IMR-90 (cell line): ENCODE results near the gene DIAPH2. TPM values are rescaled to one million over a fixed set of nuclear protein-coding genes. Genes with fewer than 3 reads are reported as not detected.

Experiments
- ATAC-seq: fragments of 200-7000 bp; cut with Tn5 transposase; 2 replicates; pipeline ENCODE4 v1.9.1; 2020; ENCODE audit warnings: low read depth, mild to moderate bottlenecking, moderate library complexity
- BruUV-seq: library from RNA; stranded (reverse); fragments of 400-500 nt; replicated peaks from 2 replicates; lab custom pipeline; 2021; lab: Mats Ljungman, UMichigan
- CTCF ChIA-PET: fragments of 300-600 bp; formaldehyde crosslinking; extraction: SDS; loops from one replicate; lab custom pipeline; 2021; ENCODE audit warnings: antibody characterized with exemption; lab: Yijun Ruan, JAX
- POLR2A ChIA-PET: fragments of 300-600 bp; sonication (Branson Sonifier 250); formaldehyde crosslinking; loops from one replicate; lab custom pipeline; 2022; ENCODE audit warnings: antibody characterized with exemption; ENCODE audit not compliant: unreplicated experiment; lab: Charles Lee
- DNase-seq: peaks from one replicate; pipeline ENCODE4 v3.0.0; 2013
- H2AFZ ChIP-seq: replicated peaks from 2 replicates; pipeline ENCODE3; 2013; ENCODE audit warnings: low read length, mild to moderate bottlenecking; ENCODE audit not compliant: poor library complexity
- H2AK5ac ChIP-seq: 2 replicates; pipeline ENCODE4 v1.6.1; 2013; ENCODE audit warnings: low read depth, low read length, inconsistent platforms
- H2AK9ac ChIP-seq: replicated peaks from 2 replicates; pipeline ENCODE3; 2013; ENCODE audit warnings: mild to moderate bottlenecking, low read depth, low read length, moderate library complexity; ENCODE audit not compliant: poor library complexity
- H2BK120ac ChIP-seq: 2 replicates; pipeline ENCODE4 v1.6.1; 2013; ENCODE audit warnings: low read depth, low read length, inconsistent platforms
- H2BK15ac ChIP-seq: 3 replicates; pipeline ENCODE4 v1.6.1; 2013; ENCODE audit warnings: low read depth, low read length, inconsistent platforms
- H2BK20ac ChIP-seq: 2 replicates; pipeline ENCODE4 v1.6.1; 2013; ENCODE audit warnings: low read depth, mild to moderate bottlenecking, inconsistent platforms, low read length, moderate library complexity
- H2BK5ac ChIP-seq: 2 replicates; pipeline ENCODE4 v1.6.1; 2013; ENCODE audit warnings: mild to moderate bottlenecking, low read depth, low read length, inconsistent platforms; ENCODE audit not compliant: poor library complexity, severe bottlenecking
- H3K14ac ChIP-seq: replicated peaks from 2 replicates; pipeline ENCODE4 v1.6.1; 2013; ENCODE audit warnings: low read depth, low read length, inconsistent platforms
- H3K18ac ChIP-seq: 2 replicates; pipeline ENCODE4 v1.6.1; 2013; ENCODE audit warnings: low read depth, low read length, control low read depth
- H3K23ac ChIP-seq: 2 replicates; pipeline ENCODE4 v1.6.1; 2013; ENCODE audit warnings: low read depth, low read length, inconsistent platforms
- H3K27ac ChIP-seq: 2 replicates; pipeline ENCODE4 v1.5.1; 2013; ENCODE audit warnings: mild to moderate bottlenecking, control low read depth, low read length; ENCODE audit not compliant: insufficient read depth
- H3K27me3 ChIP-seq: 2 replicates; pipeline ENCODE4 v1.6.1; 2013; ENCODE audit warnings: low read length; ENCODE audit not compliant: control insufficient read depth, insufficient read depth
- H3K36me3 ChIP-seq: 2 replicates; pipeline ENCODE4 v1.6.1; 2013; ENCODE audit warnings: low read length, mixed read lengths; ENCODE audit not compliant: control insufficient read depth, insufficient read depth
- H3K4ac ChIP-seq: 2 replicates; pipeline ENCODE4 v1.6.1; 2013; ENCODE audit warnings: low read depth, low read length, inconsistent platforms
- H3K4me1 ChIP-seq: 2 replicates; pipeline ENCODE4 v1.6.1; 2013; ENCODE audit warnings: low read length, mixed read lengths; ENCODE audit not compliant: control insufficient read depth, insufficient read depth
- H3K4me2 ChIP-seq: 2 replicates; pipeline ENCODE4 v1.6.1; 2013; ENCODE audit warnings: low read depth, mild to moderate bottlenecking, control low read depth, low read length, moderate library complexity
- H3K4me3 ChIP-seq: 2 replicates; pipeline ENCODE4 v1.5.1; 2013; ENCODE audit warnings: low read depth, mild to moderate bottlenecking, control low read depth, low read length, moderate library complexity; ENCODE audit not compliant: insufficient read depth
- H3K56ac ChIP-seq: 2 replicates; pipeline ENCODE4 v1.6.1; 2013; ENCODE audit warnings: low read length, inconsistent platforms; ENCODE audit not compliant: insufficient read depth; ENCODE audit errors: extremely low read depth
- H3K79me1 ChIP-seq, 2 experiments: 2 replicates each; pipeline ENCODE4 v1.6.1; 2013; ENCODE audit warnings: low read length in 2 of 2, inconsistent platforms in 1 of 2, low read depth in 1 of 2
- H3K9ac ChIP-seq: 2 replicates; pipeline ENCODE4 v1.6.1; 2013; ENCODE audit warnings: low read depth, low read length, control low read depth
- H3K9me1 ChIP-seq: 2 replicates; pipeline ENCODE4 v1.6.1; 2013; ENCODE audit warnings: low read length, inconsistent platforms; ENCODE audit not compliant: insufficient read depth
- H3K9me3 ChIP-seq: 2 replicates; pipeline ENCODE4 v1.6.1; 2013; ENCODE audit warnings: low read length; ENCODE audit not compliant: control insufficient read depth, insufficient read depth
- H4K20me1 ChIP-seq: 2 replicates; pipeline ENCODE4 v1.6.1; 2013; ENCODE audit warnings: low read length, inconsistent platforms; ENCODE audit not compliant: insufficient read depth
- H4K5ac ChIP-seq: 2 replicates; pipeline ENCODE4 v1.6.1; 2013; ENCODE audit warnings: mild to moderate bottlenecking, low read depth, low read length, control low read depth
- H4K8ac ChIP-seq, 2 experiments: 2 replicates each; pipeline ENCODE4 v1.6.1; 2013; ENCODE audit warnings: low read depth in 2 of 2, low read length in 2 of 2, control low read depth in 1 of 2, inconsistent platforms in 1 of 2
- H4K91ac ChIP-seq: 2 replicates; pipeline ENCODE4 v1.6.1; 2013; ENCODE audit warnings: low read depth, low read length, inconsistent platforms; ENCODE audit not compliant: insufficient read depth
- CEBPB ChIP-seq: IDR thresholded peaks from 2 replicates; pipeline ENCODE4 v1.6.1; 2012; ENCODE audit warnings: low read depth, low read length, improper control_type of control experiment
- RAD21 ChIP-seq: IDR thresholded peaks from 2 replicates; pipeline ENCODE4 v1.6.1; 2012; ENCODE audit warnings: low read length, improper control_type of control experiment
- WGBS, 2 experiments: methylation state at CpG; one replicate each; pipeline versions ENCODE4 v1.1.5 to v1.1.7; 2013; ENCODE audit warnings: missing lambda C conversion rate in 2 of 2; ENCODE audit not compliant: insufficient read length in 1 of 2; ENCODE audit errors: extremely low coverage in 2 of 2; 5-methylcytosine and 5-hydroxymethylcytosine counted together
- dilution Hi-C: fragments of 300-500 bp; cut with HindIII; formaldehyde crosslinking; loops from one replicate; pipeline ENCODE4 v1.14.3; 2018; ENCODE audit warnings: low sequenced_read_pairs; ENCODE audit not compliant: unreplicated experiment
- in situ Hi-C: fragments of 300-500 bp; cut with MboI; formaldehyde crosslinking; loops from 3 replicates; pipeline ENCODE4 v1.14.3; 2019; ENCODE audit warnings: low sequenced_read_pairs, inconsistent platforms, mixed read lengths
- intact Hi-C: fragments of 100-400 bp; cut with micrococcal nuclease; formaldehyde crosslinking; loops from 2 replicates; pipeline ENCODE4 v1.10.0; 2022
- polyA plus RNA-seq, 3 experiments: library from polyadenylated mRNA; depleted of rRNA; stranded (reverse); fragments of >200 nt; gene quantifications; 2 replicates each; pipeline ENCODE4 v1.2.3, GENCODE V29; 2012; ENCODE audit warnings: low replicate concordance in 1 of 3
- total RNA-seq: library from RNA; depleted of rRNA; stranded (reverse); fragments of >200 nt; gene quantifications from 2 replicates; pipeline ENCODE4 v1.2.3, GENCODE V29; 2012

Gene DIAPH2
- total and polyA plus RNA-seq, 2 of the 4 experiments (the other 2 are of a cell fraction): 3.6 to 19.9 TPM

GRCh38 chrX:96833333-96833732 is 148.7 kb downstream of the DIAPH2 start:
- dilution Hi-C loops (no loop called here), intact Hi-C loops (loop anchor here (10.0 kb wide), 1 partner anchor 459 kb away; no protein-coding TSS in a partner anchor), in situ Hi-C loops (no loop called here)
- no peak overlapping the region for H4K5ac ChIP-seq
- ChIA-PET POLR2A (no interaction called here), CTCF (no interaction called here)
- no peak overlapping the region for H3K4ac ChIP-seq
- no peaks in the 10 kb centered on the region for H3K27me3 ChIP-seq
- H2BK20ac ChIP-seq: no peak overlapping the region
- no peak overlapping the region for H2BK120ac ChIP-seq
- no peak overlapping the region for H3K18ac ChIP-seq
- no peaks in the 10 kb centered on the region for H4K20me1 ChIP-seq
- H3K4me1 ChIP-seq: 0 out of 2 replicates have a peak, but pooled peaks cover 1% of the 10 kb centered on the region
- H2AK9ac ChIP-seq: no peak overlapping the region
- no peaks in the 10 kb centered on the region for H3K36me3 ChIP-seq
- BruUV-seq: no TSS peak
- no peak overlapping the region for H2AK5ac ChIP-seq
- no peaks in the 10 kb centered on the region for H3K9me3 ChIP-seq
- H3K9me1 ChIP-seq: no peaks in the 10 kb centered on the region
- peak overlapping the region; percentile 26 for H2BK5ac ChIP-seq
- WGBS, 2 experiments: no CpG with 5 or more reads among the region's 2 CpGs
- no peak overlapping the region for H3K9ac ChIP-seq
- H3K27ac ChIP-seq: no peak overlapping the region
- no peak overlapping the region for H4K91ac ChIP-seq
- no peak overlapping the region for H3K14ac ChIP-seq
- ATAC-seq (peak; percentile 42; the same call in 1 of the 2 replicates), DNase-seq (peak; percentile 31)
- H2AFZ ChIP-seq: no peak overlapping the region
- H3K4me2 ChIP-seq: no peak overlapping the region
- H2BK15ac ChIP-seq: no peak overlapping the region
- H3K23ac ChIP-seq: no peak overlapping the region
- no peak overlapping the region for H3K56ac ChIP-seq
- H4K8ac ChIP-seq: no peak overlapping the region
- peak; percentile 12; the same call in 1 of the 2 replicates for TF ChIP-seq CEBPB
- no peak for TF ChIP-seq RAD21
- H3K4me3 ChIP-seq: no peak overlapping the region
- no peaks in the 10 kb centered on the region for H3K79me1 ChIP-seq
